ENCODE measurements around the gene DMC1.

The DMC1 gene

GRCh38 chr22:38611559-38611958 lies 41.6 kb upstream of the DMC1 start:
- TF ChIP-seq EZH2 (optimal IDR thresholded peaks at IDR 0.05; ENCODE audit: low read depth, low read length): no peak
- TF ChIP-seq CTCF (IDR thresholded peaks at IDR 0.05; ENCODE audit: low read length): no peak
- TF ChIP-seq EZH2phosphoT487 (IDR thresholded peaks at IDR 0.05; ENCODE audit: low read length): no peak
- H3K27ac ChIP-seq (ENCODE audit: low read length): no peak overlapping the region
- no peaks in the 10 kb centered on the region for H3K36me3 ChIP-seq (replicated peaks; ENCODE audit: insufficient read depth, low read length)
- no peak overlapping the region for H3K4me3 ChIP-seq (ENCODE audit: low read length)
- no peaks in the 10 kb centered on the region for H4K20me1 ChIP-seq (ENCODE audit: insufficient read depth, low read length)
- no peaks in the 10 kb centered on the region for H3K4me1 ChIP-seq (ENCODE audit: low read length)
- DNase-seq: no peak
- no peaks in the 10 kb centered on the region for H3K9me2 ChIP-seq (replicated peaks; ENCODE audit: insufficient read depth, low read length)
- H3K4me2 ChIP-seq (ENCODE audit: low read depth, low read length): no peak overlapping the region
- no peak overlapping the region for H2AFZ ChIP-seq (ENCODE audit: low read length)
- no peaks in the 10 kb centered on the region for H3K27me3 ChIP-seq (replicated peaks; ENCODE audit: insufficient read depth, low read length)
- no peaks in the 10 kb centered on the region for H3F3A ChIP-seq (ENCODE audit: insufficient read depth, low read length)
- H3K9ac ChIP-seq (ENCODE audit: low read length): no peak overlapping the region
- no peaks in the 10 kb centered on the region for H3K79me2 ChIP-seq (ENCODE audit: low read length)
- no peaks in the 10 kb centered on the region for H3K9me3 ChIP-seq (replicated peaks; ENCODE audit: insufficient read depth, low read length)

GRCh38 chr22:38610234-38610633 lies 40.3 kb upstream of the DMC1 start:
- H3K4me1 ChIP-seq (ENCODE audit: low read length): no peaks in the 10 kb centered on the region
- H3K4me3 ChIP-seq (ENCODE audit: low read length): no peak overlapping the region
- no peaks in the 10 kb centered on the region for H4K20me1 ChIP-seq (ENCODE audit: insufficient read depth, low read length)
- no peaks in the 10 kb centered on the region for H3K9me2 ChIP-seq (replicated peaks; ENCODE audit: insufficient read depth, low read length)
- H3K9ac ChIP-seq (ENCODE audit: low read length): no peak overlapping the region
- no peaks in the 10 kb centered on the region for H3K79me2 ChIP-seq (ENCODE audit: low read length)
- DNase-seq: no peak
- no peaks in the 10 kb centered on the region for H3K9me3 ChIP-seq (replicated peaks; ENCODE audit: insufficient read depth, low read length)
- H3K4me2 ChIP-seq (ENCODE audit: low read depth, low read length): no peak overlapping the region
- no peak overlapping the region for H2AFZ ChIP-seq (ENCODE audit: low read length)
- H3K36me3 ChIP-seq (replicated peaks; ENCODE audit: insufficient read depth, low read length): no peaks in the 10 kb centered on the region
- TF ChIP-seq EZH2 (optimal IDR thresholded peaks at IDR 0.05; ENCODE audit: low read depth, low read length): no peak
- no peak for TF ChIP-seq EZH2phosphoT487 (IDR thresholded peaks at IDR 0.05; ENCODE audit: low read length)
- no peak for TF ChIP-seq CTCF (IDR thresholded peaks at IDR 0.05; ENCODE audit: low read length)
- H3K27me3 ChIP-seq (replicated peaks; ENCODE audit: insufficient read depth, low read length): no peaks in the 10 kb centered on the region
- H3F3A ChIP-seq (ENCODE audit: insufficient read depth, low read length): no peaks in the 10 kb centered on the region
- no peak overlapping the region for H3K27ac ChIP-seq (ENCODE audit: low read length)

- no peaks in the 10 kb centered on the region for H3K9me3 ChIP-seq (replicated peaks; ENCODE audit: insufficient read depth, low read length)
- H3K27ac ChIP-seq (ENCODE audit: low read length): no peak overlapping the region
- TF ChIP-seq EZH2 (optimal IDR thresholded peaks at IDR 0.05; ENCODE audit: low read depth, low read length): no peak
- TF ChIP-seq CTCF (IDR thresholded peaks at IDR 0.05; ENCODE audit: low read length): no peak
- no peak for TF ChIP-seq EZH2phosphoT487 (IDR thresholded peaks at IDR 0.05; ENCODE audit: low read length)
- no peaks in the 10 kb centered on the region for H3K9me2 ChIP-seq (replicated peaks; ENCODE audit: insufficient read depth, low read length)
- no peaks in the 10 kb centered on the region for H3K4me1 ChIP-seq (ENCODE audit: low read length)
- H3K79me2 ChIP-seq (ENCODE audit: low read length): no peaks in the 10 kb centered on the region
- H2AFZ ChIP-seq (ENCODE audit: low read length): no peak overlapping the region
- H3K27me3 ChIP-seq (replicated peaks; ENCODE audit: insufficient read depth, low read length): no peaks in the 10 kb centered on the region
- H3K4me3 ChIP-seq (ENCODE audit: low read length): no peak overlapping the region
- no peak for DNase-seq
- no peaks in the 10 kb centered on the region for H4K20me1 ChIP-seq (ENCODE audit: insufficient read depth, low read length)
- no peak overlapping the region for H3K4me2 ChIP-seq (ENCODE audit: low read depth, low read length)
- H3K36me3 ChIP-seq (replicated peaks; ENCODE audit: insufficient read depth, low read length): no peaks in the 10 kb centered on the region
- H3K9ac ChIP-seq (ENCODE audit: low read length): no peak overlapping the region
- H3F3A ChIP-seq (ENCODE audit: insufficient read depth, low read length): no peaks in the 10 kb centered on the region
These were observed 39.2 kb upstream of the DMC1 start for GRCh38 chr22:38608992-38609750.
